WTC11 (cell line): ENCODE data around the gene RPS8. TPM values are rescaled to one million over a fixed set of nuclear protein-coding genes. Genes with fewer than 3 reads are reported as not detected.

ENCODE experiments used
- ATF1 ChIP-seq: sonication (generic); formaldehyde crosslinking; IDR thresholded peaks from 2 replicates; pipeline ENCODE4 v1.8.1; 2023; ENCODE audit warnings: mild to moderate bottlenecking, moderate library complexity, missing genetic modification reagents
- CBFB ChIP-seq: sonication (generic); formaldehyde crosslinking; IDR thresholded peaks from 2 replicates; pipeline ENCODE4 v1.8.1; 2022; ENCODE audit warnings: mild to moderate bottlenecking, low read depth, missing genetic modification reagents
- CDX4 ChIP-seq: fragments of 250-450 bp; sonication (Bioruptor Pico); IDR thresholded peaks from 2 replicates; pipeline ENCODE4 v1.9.0; 2021; ENCODE audit warnings: moderate library complexity, mild to moderate bottlenecking, inconsistent platforms, borderline replicate concordance
- CREM ChIP-seq: sonication (generic); formaldehyde crosslinking; IDR thresholded peaks from 2 replicates; pipeline ENCODE4 v1.8.1; 2022; ENCODE audit warnings: mild to moderate bottlenecking, missing genetic modification reagents, moderate library complexity
- GRHL2 ChIP-seq: fragments of 250-450 bp; sonication (Bioruptor Pico); IDR thresholded peaks from 2 replicates; pipeline ENCODE4 v1.8.0; 2022; ENCODE audit warnings: mild to moderate bottlenecking, moderate library complexity; ENCODE audit not compliant: insufficient replicate concordance, severe bottlenecking
- HMGA2 ChIP-seq: fragments of 250-450 bp; sonication (Bioruptor Pico); IDR thresholded peaks from 2 replicates; pipeline ENCODE4 v1.4.0; 2021; ENCODE audit warnings: mild to moderate bottlenecking, moderate library complexity
- JAZF1 ChIP-seq: fragments of 250-450 bp; sonication (Bioruptor Pico); IDR thresholded peaks from 2 replicates; pipeline ENCODE4 v1.9.0; 2021; ENCODE audit warnings: moderate library complexity, mild to moderate bottlenecking, inconsistent platforms
- NFE2L1 ChIP-seq: sonication (generic); formaldehyde crosslinking; IDR thresholded peaks from 2 replicates; pipeline ENCODE4 v1.8.1; 2023; ENCODE audit warnings: missing genetic modification reagents
- NR1H2 ChIP-seq: sonication (generic); formaldehyde crosslinking; IDR thresholded peaks from 2 replicates; pipeline ENCODE4 v1.9.0; 2021; ENCODE audit warnings: mild to moderate bottlenecking, moderate library complexity, missing genetic modification reagents
- PRRX2 ChIP-seq: fragments of 250-450 bp; sonication (Bioruptor Pico); IDR thresholded peaks from 2 replicates; pipeline ENCODE4 v1.8.0; 2021; ENCODE audit warnings: mild to moderate bottlenecking
- RORB ChIP-seq: fragments of 250-450 bp; sonication (Bioruptor Pico); IDR thresholded peaks from 2 replicates; pipeline ENCODE4 v1.9.0; 2021; ENCODE audit warnings: mild to moderate bottlenecking
- SP1 ChIP-seq: sonication (generic); formaldehyde crosslinking; conservative IDR thresholded peaks from 2 replicates; pipeline ENCODE4 v1.8.1; 2022; ENCODE audit warnings: missing genetic modification reagents
- TCF7 ChIP-seq: sonication (generic); formaldehyde crosslinking; IDR thresholded peaks from 2 replicates; pipeline ENCODE4 v1.8.0; 2022; ENCODE audit warnings: mild to moderate bottlenecking, low read depth, missing genetic modification reagents, moderate library complexity
- TEAD1 ChIP-seq: sonication (generic); formaldehyde crosslinking; IDR thresholded peaks from 2 replicates; pipeline ENCODE4 v1.8.0; 2022; ENCODE audit warnings: mild to moderate bottlenecking, missing genetic modification reagents
- ZBTB21 ChIP-seq: sonication (generic); formaldehyde crosslinking; IDR thresholded peaks from 2 replicates; pipeline ENCODE4 v1.8.1; 2023; ENCODE audit warnings: mild to moderate bottlenecking, missing genetic modification reagents, borderline replicate concordance
- ZNF121 ChIP-seq: sonication (generic); formaldehyde crosslinking; IDR thresholded peaks from 2 replicates; pipeline ENCODE4 v1.8.0; 2023; ENCODE audit warnings: missing genetic modification reagents
- ZNF396 ChIP-seq: fragments of 250-450 bp; sonication (Bioruptor Pico); IDR thresholded peaks from 2 replicates; pipeline ENCODE4 v1.8.0; 2021; ENCODE audit warnings: mild to moderate bottlenecking, moderate library complexity, borderline replicate concordance
- ZNF423 ChIP-seq: fragments of 250-450 bp; sonication (Bioruptor Pico); IDR thresholded peaks from 2 replicates; pipeline ENCODE4 v2.1.2; 2022; ENCODE audit warnings: mild to moderate bottlenecking, moderate library complexity
- ZNF425 ChIP-seq: fragments of 250-450 bp; sonication (Bioruptor Pico); conservative IDR thresholded peaks from 2 replicates; pipeline ENCODE4 v1.9.0; 2021; ENCODE audit warnings: mild to moderate bottlenecking
- total RNA-seq: library from RNA; stranded (reverse); gene quantifications from 3 replicates; pipeline ENCODE4 v1.2.3, GENCODE V29; 2021
- TF ChIP-seq, protein P1 (sequence below): sonication (generic); formaldehyde crosslinking; IDR thresholded peaks from 2 replicates; pipeline ENCODE4 v1.8.1; 2022; ENCODE audit warnings: mild to moderate bottlenecking, missing genetic modification reagents, moderate library complexity, borderline replicate concordance
- TF ChIP-seq, protein P2 (sequence below): fragments of 250-450 bp; sonication (Bioruptor Pico); IDR thresholded peaks from 2 replicates; pipeline ENCODE4 v2.1.2; 2022; ENCODE audit warnings: mild to moderate bottlenecking, moderate library complexity
- TF ChIP-seq, protein P3 (sequence below): sonication (generic); formaldehyde crosslinking; IDR thresholded peaks from 2 replicates; pipeline ENCODE4 v1.8.1; 2022; ENCODE audit warnings: low read depth, missing genetic modification reagents, borderline replicate concordance
- TF ChIP-seq, protein P4 (sequence below): sonication (generic); formaldehyde crosslinking; IDR thresholded peaks from 2 replicates; pipeline ENCODE4 v1.8.0; 2023; ENCODE audit warnings: missing genetic modification reagents, mild to moderate bottlenecking, borderline replicate concordance
- TF ChIP-seq, protein P5 (sequence below): sonication (generic); formaldehyde crosslinking; IDR thresholded peaks from 2 replicates; pipeline ENCODE4 v1.8.1; 2023; ENCODE audit warnings: mild to moderate bottlenecking, moderate library complexity, missing genetic modification reagents

RPS8 gene
- total RNA-seq, 1 experiment from 2014 or later: 2,343 TPM

DNA sequence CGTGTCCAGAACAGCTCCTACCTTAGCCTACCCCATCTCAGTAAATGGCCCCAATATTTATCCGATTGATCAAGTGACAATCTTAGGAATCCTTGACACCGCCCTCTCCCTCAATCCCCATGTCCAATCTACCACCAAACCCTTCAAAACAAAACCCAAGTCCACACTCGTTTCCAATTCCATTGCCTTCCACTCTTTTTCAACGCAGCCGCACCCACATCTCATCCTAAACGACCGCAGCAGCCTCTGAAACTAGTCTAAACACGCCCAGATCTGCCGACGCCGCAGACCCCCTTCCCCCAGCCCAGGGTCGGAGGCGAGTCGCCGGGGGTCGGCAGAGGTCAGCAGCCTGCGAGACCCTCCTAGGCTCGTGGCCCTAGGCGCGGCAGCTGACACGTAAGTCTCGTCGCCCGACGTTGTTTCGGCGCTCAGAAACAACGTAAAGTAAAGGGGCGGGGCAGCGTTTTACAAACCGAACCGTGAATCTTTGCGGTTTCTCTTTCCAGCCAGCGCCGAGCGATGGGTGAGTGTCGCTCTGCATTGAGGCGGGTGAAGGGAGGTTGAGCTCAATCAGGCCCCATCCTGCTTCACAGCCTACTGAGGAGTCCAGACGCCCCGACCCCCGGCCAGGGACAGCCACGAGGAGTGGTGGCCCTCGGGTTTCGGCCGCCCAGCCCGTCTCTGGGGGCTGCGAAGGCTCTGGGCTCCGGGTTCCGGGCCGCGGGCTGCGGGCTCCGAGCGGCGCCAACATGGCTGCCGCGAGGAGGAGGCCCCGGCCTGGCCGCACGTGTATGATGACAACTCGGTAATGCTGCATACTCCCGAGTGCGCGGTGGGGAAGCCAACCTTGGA is at the start of gene RPS8 (continued):
- peak; percentile 82; the same call in 1 of the 2 replicates for TF ChIP-seq ZBTB21 (CRISPR knock-in tag)
- no peak for TF ChIP-seq JAZF1
- TF ChIP-seq ATF1 (CRISPR knock-in tag): peak; percentile 50
- TF ChIP-seq, protein P1, sequence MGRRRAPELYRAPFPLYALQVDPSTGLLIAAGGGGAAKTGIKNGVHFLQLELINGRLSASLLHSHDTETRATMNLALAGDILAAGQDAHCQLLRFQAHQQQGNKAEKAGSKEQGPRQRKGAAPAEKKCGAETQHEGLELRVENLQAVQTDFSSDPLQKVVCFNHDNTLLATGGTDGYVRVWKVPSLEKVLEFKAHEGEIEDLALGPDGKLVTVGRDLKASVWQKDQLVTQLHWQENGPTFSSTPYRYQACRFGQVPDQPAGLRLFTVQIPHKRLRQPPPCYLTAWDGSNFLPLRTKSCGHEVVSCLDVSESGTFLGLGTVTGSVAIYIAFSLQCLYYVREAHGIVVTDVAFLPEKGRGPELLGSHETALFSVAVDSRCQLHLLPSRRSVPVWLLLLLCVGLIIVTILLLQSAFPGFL (CRISPR knock-in tag): 0 out of 2 replicates have a peak, but pooled peaks have one; percentile 47
- TF ChIP-seq, protein P2, sequence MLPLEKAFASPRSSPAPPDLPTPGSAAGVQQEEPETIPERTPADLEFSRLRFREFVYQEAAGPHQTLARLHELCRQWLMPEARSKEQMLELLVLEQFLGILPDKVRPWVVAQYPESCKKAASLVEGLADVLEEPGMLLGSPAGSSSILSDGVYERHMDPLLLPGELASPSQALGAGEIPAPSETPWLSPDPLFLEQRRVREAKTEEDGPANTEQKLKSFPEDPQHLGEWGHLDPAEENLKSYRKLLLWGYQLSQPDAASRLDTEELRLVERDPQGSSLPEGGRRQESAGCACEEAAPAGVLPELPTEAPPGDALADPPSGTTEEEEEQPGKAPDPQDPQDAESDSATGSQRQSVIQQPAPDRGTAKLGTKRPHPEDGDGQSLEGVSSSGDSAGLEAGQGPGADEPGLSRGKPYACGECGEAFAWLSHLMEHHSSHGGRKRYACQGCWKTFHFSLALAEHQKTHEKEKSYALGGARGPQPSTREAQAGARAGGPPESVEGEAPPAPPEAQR: no peak
- no peak for TF ChIP-seq CDX4
- peak; percentile 67 for TF ChIP-seq NFE2L1 (CRISPR knock-in tag)
- peak; percentile 90 for TF ChIP-seq TEAD1 (CRISPR knock-in tag)
- TF ChIP-seq SP1 (CRISPR knock-in tag): peak; percentile 98
- no peak for TF ChIP-seq ZNF396 (CRISPR knock-in tag)
- peak; percentile 99 for TF ChIP-seq CREM (CRISPR knock-in tag)
- no peak for TF ChIP-seq ZNF425 (CRISPR knock-in tag)
- TF ChIP-seq HMGA2 (CRISPR knock-in tag): no peak
- no peak for TF ChIP-seq ZNF121 (CRISPR knock-in tag)
- TF ChIP-seq, protein P3, sequence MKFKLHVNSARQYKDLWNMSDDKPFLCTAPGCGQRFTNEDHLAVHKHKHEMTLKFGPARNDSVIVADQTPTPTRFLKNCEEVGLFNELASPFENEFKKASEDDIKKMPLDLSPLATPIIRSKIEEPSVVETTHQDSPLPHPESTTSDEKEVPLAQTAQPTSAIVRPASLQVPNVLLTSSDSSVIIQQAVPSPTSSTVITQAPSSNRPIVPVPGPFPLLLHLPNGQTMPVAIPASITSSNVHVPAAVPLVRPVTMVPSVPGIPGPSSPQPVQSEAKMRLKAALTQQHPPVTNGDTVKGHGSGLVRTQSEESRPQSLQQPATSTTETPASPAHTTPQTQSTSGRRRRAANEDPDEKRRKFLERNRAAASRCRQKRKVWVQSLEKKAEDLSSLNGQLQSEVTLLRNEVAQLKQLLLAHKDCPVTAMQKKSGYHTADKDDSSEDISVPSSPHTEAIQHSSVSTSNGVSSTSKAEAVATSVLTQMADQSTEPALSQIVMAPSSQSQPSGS: no peak
- TF ChIP-seq, protein P4, sequence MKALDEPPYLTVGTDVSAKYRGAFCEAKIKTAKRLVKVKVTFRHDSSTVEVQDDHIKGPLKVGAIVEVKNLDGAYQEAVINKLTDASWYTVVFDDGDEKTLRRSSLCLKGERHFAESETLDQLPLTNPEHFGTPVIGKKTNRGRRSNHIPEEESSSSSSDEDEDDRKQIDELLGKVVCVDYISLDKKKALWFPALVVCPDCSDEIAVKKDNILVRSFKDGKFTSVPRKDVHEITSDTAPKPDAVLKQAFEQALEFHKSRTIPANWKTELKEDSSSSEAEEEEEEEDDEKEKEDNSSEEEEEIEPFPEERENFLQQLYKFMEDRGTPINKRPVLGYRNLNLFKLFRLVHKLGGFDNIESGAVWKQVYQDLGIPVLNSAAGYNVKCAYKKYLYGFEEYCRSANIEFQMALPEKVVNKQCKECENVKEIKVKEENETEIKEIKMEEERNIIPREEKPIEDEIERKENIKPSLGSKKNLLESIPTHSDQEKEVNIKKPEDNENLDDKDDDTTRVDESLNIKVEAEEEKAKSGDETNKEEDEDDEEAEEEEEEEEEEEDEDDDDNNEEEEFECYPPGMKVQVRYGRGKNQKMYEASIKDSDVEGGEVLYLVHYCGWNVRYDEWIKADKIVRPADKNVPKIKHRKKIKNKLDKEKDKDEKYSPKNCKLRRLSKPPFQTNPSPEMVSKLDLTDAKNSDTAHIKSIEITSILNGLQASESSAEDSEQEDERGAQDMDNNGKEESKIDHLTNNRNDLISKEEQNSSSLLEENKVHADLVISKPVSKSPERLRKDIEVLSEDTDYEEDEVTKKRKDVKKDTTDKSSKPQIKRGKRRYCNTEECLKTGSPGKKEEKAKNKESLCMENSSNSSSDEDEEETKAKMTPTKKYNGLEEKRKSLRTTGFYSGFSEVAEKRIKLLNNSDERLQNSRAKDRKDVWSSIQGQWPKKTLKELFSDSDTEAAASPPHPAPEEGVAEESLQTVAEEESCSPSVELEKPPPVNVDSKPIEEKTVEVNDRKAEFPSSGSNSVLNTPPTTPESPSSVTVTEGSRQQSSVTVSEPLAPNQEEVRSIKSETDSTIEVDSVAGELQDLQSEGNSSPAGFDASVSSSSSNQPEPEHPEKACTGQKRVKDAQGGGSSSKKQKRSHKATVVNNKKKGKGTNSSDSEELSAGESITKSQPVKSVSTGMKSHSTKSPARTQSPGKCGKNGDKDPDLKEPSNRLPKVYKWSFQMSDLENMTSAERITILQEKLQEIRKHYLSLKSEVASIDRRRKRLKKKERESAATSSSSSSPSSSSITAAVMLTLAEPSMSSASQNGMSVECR (CRISPR knock-in tag): peak; percentile 79; the same call in 1 of the 2 replicates
- no peak for TF ChIP-seq NR1H2
- TF ChIP-seq GRHL2 (CRISPR knock-in tag): no peak
- no peak for TF ChIP-seq TCF7 (CRISPR knock-in tag)
- TF ChIP-seq, protein P5, sequence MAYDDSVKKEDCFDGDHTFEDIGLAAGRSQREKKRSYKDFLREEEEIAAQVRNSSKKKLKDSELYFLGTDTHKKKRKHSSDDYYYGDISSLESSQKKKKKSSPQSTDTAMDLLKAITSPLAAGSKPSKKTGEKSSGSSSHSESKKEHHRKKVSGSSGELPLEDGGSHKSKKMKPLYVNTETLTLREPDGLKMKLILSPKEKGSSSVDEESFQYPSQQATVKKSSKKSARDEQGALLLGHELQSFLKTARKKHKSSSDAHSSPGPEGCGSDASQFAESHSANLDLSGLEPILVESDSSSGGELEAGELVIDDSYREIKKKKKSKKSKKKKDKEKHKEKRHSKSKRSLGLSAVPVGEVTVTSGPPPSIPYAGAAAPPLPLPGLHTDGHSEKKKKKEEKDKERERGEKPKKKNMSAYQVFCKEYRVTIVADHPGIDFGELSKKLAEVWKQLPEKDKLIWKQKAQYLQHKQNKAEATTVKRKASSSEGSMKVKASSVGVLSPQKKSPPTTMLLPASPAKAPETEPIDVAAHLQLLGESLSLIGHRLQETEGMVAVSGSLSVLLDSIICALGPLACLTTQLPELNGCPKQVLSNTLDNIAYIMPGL (CRISPR knock-in tag): peak; percentile 73
- no peak for TF ChIP-seq PRRX2 (CRISPR knock-in tag)
- TF ChIP-seq CBFB (CRISPR knock-in tag): no peak
- TF ChIP-seq ZNF423: no peak
- TF ChIP-seq RORB (CRISPR knock-in tag): no peak
